NCI-H2196 treated with DMSO at 0.1 percent for 48 hours (cell line): Measurements from ENCODE around the gene ARMC7.
A peak's percentile ranks its signal among the peaks of the same experiment; 100 is the strongest.

Source experiments
- DNase-seq: peaks from one replicate; lab custom pipeline; 2025; ENCODE audit not compliant: unreplicated experiment; lab: John Stamatoyannopoulos, UW

Gene ARMC7

GRCh38 chr17:75098861-75099260 is 10.9 kb upstream of the ARMC7 start:
- DNase-seq, result no peak

- no peak for DNase-seq
Observed at GRCh38 chr17:75099881-75100595, 9.7 kb upstream of the ARMC7 start.

GRCh38 chr17:75102385-75102821 is 7.4 kb upstream of the ARMC7 start:
- no peak for DNase-seq

GRCh38 chr17:75103601-75104554 is 5.9 kb upstream of the ARMC7 start:
- DNase-seq, result no peak

GRCh38 chr17:75105126-75106080 is 4.4 kb upstream of the ARMC7 start:
- DNase-seq, result peak; percentile 89

- no peak for DNase-seq
Observed at GRCh38 chr17:75108193-75108592, 1.6 kb upstream of the ARMC7 start.

- DNase-seq, result no peak
Observed at GRCh38 chr17:75109046-75109406, 743 bp upstream of the ARMC7 start.

- no peak for DNase-seq
Observed at GRCh38 chr17:75110234-75110937, 617 bp downstream of the ARMC7 start.

- DNase-seq, result no peak
Observed at GRCh38 chr17:75111777-75112335, 2.1 kb downstream of the ARMC7 start.

GRCh38 chr17:75113798-75114551 is 4.2 kb downstream of the ARMC7 start:
- DNase-seq, result peak; percentile 76

- no peak for DNase-seq
Observed at GRCh38 chr17:75114552-75115314, 5.0 kb downstream of the ARMC7 start.

- DNase-seq, result no peak
Observed at GRCh38 chr17:75115555-75115954, 5.8 kb downstream of the ARMC7 start.

GRCh38 chr17:75116737-75117136 is 7.0 kb downstream of the ARMC7 start:
- DNase-seq, result no peak

- no peak for DNase-seq
Observed at GRCh38 chr17:75118307-75118706, 8.5 kb downstream of the ARMC7 start.

GRCh38 chr17:75124041-75124818 is 14.5 kb downstream of the ARMC7 start:
- peak; percentile 66 for DNase-seq

- no peak for DNase-seq
Observed at GRCh38 chr17:75124819-75125162, 15.0 kb downstream of the ARMC7 start.

- DNase-seq, result no peak
Observed at GRCh38 chr17:75125984-75126383, 16.2 kb downstream of the ARMC7 start.

- DNase-seq, result no peak
Observed at GRCh38 chr17:75126954-75127353, 17.2 kb downstream of the ARMC7 start.
